GOT3 (cell line): ENCODE results near the gene INPP4A.
"Not testable (repeated sequence)": the region's sequence is repeated elsewhere in the genome, so short reads cannot be mapped to it uniquely, and the experiment has no call there.

Experiments
- DNase-seq: peaks from one replicate; lab custom pipeline; 2025; ENCODE audit warnings: mixed read lengths; lab: John Stamatoyannopoulos, UW

INPP4A gene

GRCh38 chr2:98586551-98587140 is 142.0 kb downstream of the INPP4A start:
- no peak for DNase-seq

DNA sequence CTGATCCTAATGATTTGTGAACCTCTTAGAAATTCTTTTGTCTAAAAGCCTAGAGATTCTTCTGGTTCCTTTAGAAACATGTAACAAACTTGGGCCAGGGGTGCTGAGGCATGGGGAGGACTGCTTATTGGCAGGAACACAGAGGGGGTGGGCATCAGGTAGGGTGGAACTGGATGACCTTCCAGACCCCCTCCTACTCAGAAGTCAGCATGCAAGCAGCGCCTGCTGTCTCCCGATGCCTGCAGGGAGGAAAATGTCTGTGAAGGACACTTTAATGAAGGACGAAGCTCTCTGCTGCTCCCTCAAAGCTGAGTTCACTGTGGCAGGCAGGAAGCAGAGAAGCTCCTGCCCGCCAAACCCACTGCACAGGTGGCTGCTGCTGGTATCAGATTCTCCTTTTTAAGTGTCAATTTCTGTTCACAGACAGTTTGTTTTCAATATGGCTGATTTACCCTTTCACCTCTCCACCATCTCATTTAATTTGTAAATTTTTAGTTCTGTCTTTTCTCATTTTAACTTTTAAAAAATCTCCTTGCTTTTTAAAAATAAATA is 144.3 kb downstream of the INPP4A start:
- DNase-seq = no peak

GRCh38 chr2:98589489-98589888 is 144.8 kb downstream of the INPP4A start:
- DNase-seq = no peak

DNA sequence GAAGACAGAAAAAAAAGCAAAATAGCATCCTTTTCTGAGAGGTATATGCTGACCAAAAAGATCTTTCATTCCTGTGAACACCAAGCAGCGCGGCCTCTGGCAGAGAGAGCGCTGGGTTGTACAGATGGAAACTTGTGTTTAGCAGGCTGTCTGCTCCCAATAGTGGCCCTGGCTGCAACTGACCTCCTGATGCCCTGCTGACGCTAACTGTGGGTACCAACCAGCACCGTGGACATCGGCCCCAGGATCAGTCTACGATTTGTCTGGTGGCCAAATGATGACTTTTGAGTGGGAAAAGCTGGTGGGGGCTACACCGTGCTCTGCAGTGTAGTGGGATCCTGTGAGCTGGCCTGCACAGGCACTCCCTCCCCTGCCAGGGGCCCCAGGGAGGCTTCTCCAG is 147.9 kb downstream of the INPP4A start:
- no peak for DNase-seq

GRCh38 chr2:98594665-98595064 is 150.0 kb downstream of the INPP4A start:
- DNase-seq = not testable (repeated sequence)

GRCh38 chr2:98598781-98599428 is 154.2 kb downstream of the INPP4A start:
- no peak for DNase-seq

DNA sequence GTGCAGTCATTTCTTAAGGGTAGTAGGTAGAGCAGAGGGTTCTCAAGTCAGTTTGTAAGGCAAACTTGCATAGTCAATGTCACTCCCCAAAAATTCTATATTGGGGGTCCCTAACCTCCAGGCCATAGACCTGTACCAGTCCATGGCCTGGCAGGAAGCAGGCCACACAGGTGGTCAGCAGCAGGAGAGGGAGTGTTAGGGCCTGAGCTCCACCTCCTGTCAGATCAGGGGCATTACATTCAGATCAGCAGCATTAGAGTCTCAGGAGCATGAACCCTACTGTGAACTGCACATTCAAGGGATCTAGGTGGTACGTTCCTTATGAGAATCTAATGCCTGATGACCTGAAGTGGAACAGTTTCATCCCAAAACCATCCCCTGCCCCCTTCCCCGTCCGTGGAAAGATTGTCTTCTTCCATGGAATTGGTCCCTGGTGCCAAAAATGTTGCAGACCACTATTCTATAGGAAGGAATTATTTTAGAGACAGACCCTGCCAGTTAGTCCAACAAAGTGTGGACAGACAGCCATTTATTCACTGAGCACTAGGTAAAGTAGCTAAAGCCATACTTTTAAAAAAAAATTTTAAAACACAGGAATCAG is 157.0 kb downstream of the INPP4A start:
- DNase-seq = no peak

- DNase-seq = no peak
Measured at GRCh38 chr2:98604547-98604946, 159.9 kb downstream of the INPP4A start.

DNA sequence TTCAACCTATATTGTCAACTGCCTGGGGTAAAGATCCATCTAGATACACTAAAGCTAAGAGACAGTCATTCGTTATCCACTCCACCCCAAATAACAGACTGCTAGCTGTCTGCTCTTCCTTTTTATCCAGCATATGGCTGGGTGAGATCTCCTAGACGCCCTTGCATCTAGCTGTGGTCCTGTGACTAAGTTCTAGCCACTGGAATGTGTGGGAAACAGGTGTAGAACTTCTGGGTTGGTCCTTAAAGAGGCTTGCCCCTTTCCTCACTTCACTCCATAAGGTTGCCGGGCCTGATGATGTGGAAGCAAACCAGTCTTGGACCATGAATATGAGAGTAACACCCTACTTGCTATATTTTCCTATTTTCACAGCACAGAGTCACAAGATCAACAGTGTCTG is 160.4 kb downstream of the INPP4A start:
- no peak for DNase-seq

- DNase-seq = no peak
Measured at GRCh38 chr2:98606431-98606830, 161.8 kb downstream of the INPP4A start.

GRCh38 chr2:98607104-98607503 is 162.4 kb downstream of the INPP4A start:
- DNase-seq = no peak

GRCh38 chr2:98607741-98608115 is 163.1 kb downstream of the INPP4A start:
- no peak for DNase-seq

GRCh38 chr2:98608116-98608961 is 163.7 kb downstream of the INPP4A start, which contains the start of the genes COA5 and UNC50:
Gene COA5, minus strand, starts transcription at chr2:98608512. Its CDS starts 107 bp downstream, at chr2:98608405.
Gene UNC50, plus strand, starts transcription at chr2:98608589. Its CDS starts 1,171 bp downstream, at chr2:98609760.
- peak; percentile 65 for DNase-seq

- no peak for DNase-seq
Measured at GRCh38 chr2:98608962-98609604, 164.4 kb downstream of the INPP4A start.

DNA sequence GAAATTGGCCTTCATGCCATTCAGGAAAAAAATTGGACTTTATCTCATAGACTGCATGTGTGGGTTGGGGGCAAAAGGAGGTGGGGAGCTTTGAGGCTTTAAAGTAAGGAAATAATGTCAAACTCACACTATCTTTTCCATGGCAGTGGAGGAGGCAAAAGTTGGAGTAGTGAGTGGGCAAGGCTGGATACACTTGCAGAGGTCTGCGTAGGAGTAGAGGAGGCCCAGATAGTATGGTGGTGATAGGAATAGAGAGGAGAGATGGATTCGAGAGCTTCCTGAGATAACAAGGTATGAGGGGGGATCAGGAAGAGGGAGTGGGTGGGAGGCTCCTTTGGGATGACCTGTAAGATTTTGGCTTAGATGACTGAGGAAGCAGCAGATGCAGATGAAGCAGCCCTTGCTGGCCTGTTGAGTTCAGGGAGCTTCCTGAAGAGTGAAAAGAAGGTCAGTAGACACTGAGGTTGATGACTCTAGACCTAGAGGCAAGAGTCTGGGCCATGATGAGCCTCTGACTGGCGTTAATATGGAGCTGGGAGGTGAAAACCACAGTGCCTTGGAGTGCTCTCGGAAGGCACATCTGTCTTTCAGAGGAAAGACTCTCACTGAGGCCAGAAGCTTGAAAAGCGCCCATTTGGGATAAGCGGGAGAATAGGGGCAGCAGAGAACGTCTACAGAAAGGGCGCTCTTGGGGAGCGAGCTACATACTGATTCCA is 169.5 kb downstream of the INPP4A start:
- DNase-seq = no peak

- no peak for DNase-seq
Measured at GRCh38 chr2:98615481-98615880, 170.8 kb downstream of the INPP4A start.

DNA sequence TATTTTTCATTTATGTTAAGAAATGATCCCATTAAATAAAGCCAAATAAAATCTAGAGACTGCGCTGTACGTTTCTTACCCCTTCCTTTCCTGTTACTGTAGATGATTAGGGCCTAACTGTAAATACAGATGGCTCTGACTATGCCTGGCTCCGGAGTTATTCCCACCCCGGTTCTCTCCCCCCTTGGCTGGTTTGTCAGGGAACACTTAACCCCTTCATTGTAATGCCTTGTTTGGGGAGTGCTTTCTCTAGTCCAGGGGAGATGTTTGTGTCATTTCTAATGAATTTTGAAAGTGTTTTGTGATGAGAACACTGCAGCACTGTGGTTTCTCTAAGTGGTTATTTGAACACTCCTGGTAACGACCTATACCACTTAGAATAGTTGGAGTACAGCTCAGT is 172.5 kb downstream of the INPP4A start:
- no peak for DNase-seq

- DNase-seq = no peak
Measured at GRCh38 chr2:98623657-98624056, 179.0 kb downstream of the INPP4A start.

- no peak for DNase-seq
Measured at GRCh38 chr2:98632351-98632750, 187.7 kb downstream of the INPP4A start.

DNA sequence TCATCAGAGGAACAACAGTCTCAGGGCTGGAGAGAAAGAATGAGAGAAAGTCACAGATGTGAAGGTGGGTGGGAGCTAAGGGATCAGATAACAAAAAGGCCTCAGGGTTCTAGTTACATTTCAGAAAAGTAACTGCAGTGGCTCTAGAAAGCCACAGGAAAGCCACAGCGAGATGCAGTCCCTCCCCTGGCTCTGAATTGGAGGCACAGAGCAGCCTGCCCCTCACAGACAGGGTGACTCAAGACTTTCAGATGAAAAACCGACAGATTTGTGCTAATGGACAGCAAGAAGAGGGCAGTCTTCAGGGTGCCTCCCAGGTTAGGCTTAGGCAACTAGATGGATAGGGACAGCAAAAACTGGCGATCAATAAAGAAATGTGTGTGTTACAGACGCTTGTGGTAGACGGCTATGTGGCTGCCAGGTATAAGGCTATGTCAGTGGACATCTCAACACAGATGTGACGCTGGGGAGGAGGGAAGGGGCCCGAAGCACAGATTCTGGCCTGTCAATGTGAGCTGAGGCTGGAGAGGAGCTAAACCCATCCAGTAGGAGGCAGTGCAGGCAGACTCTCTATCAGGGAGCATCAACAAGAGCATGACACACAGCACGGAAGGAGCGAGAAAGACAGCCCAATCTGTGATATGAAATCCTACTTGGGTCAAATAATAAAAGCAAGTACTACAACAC is 189.9 kb downstream of the INPP4A start:
- no peak for DNase-seq
